GM12801 (cell line): ENCODE results near the gene EPC1.

ENCODE experiments used
- CTCF ChIP-seq: IDR thresholded peaks from one replicate; pipeline ENCODE4 v1.5.1; 2011; ENCODE audit warnings: control low read depth; ENCODE audit not compliant: insufficient read length; ENCODE audit errors: extremely low read depth

EPC1 gene

GRCh38 chr10:32366588-32366987 is 19.6 kb upstream of the EPC1 start:
- TF ChIP-seq CTCF: no peak

GRCh38 chr10:32366111-32366510 is 19.2 kb upstream of the EPC1 start:
- no peak for TF ChIP-seq CTCF

GRCh38 chr10:32362571-32362970 is 15.6 kb upstream of the EPC1 start:
- TF ChIP-seq CTCF: no peak

- no peak for TF ChIP-seq CTCF
Measured at GRCh38 chr10:32360884-32361283, 13.9 kb upstream of the EPC1 start.

GRCh38 chr10:32360241-32360640 is 13.3 kb upstream of the EPC1 start:
- no peak for TF ChIP-seq CTCF

GRCh38 chr10:32357056-32357735 is 10.2 kb upstream of the EPC1 start:
- no peak for TF ChIP-seq CTCF

- TF ChIP-seq CTCF: no peak
Measured at GRCh38 chr10:32350811-32351350, 3.9 kb upstream of the EPC1 start.
